Measurements from ENCODE around the gene UGP2. TPM values are rescaled to one million over a fixed set of nuclear protein-coding genes. Genes with fewer than 3 reads are reported as not detected.

The UGP2 gene
- total and polyA plus RNA-seq, 10 of the 15 experiments (the other 5 are each of a cell fraction or from before 2014, with no cell fraction given): 40.8 to 98.3 (median 76.1) TPM

DNA sequence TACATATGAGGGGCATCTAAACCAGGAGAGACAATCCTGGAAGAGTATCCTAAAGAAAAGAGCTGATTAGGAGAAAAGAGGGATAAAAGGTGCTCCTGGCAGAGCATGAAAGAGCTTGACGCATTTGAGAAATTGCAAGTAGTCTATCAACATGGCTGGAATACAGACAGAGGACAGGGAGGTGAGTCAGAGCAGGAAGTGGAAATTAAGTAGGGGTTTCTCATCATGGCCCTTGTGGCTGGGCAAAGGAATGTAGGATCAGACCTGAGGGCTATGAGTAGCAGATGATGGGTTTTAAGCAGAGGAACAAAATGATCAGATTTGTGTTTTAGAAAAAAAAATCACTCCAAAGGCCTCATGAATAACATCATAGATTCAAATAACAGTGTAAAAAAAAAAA is 49.2 kb upstream of the UGP2 start (continued):
- TF ChIP-seq SP1 (IDR thresholded peaks at IDR 0.05; ENCODE audit: low read depth, low read length): no peak
- no peak for TF ChIP-seq YY1 (IDR thresholded peaks at IDR 0.05; ENCODE audit: low read depth, low read length)
- no peak for TF ChIP-seq HCFC1 (IDR thresholded peaks at IDR 0.05; ENCODE audit: low read length)
- no peak for TF ChIP-seq CREB1 (IDR thresholded peaks at IDR 0.05; ENCODE audit: low read depth)
- TF ChIP-seq SUPT20H (IDR thresholded peaks at IDR 0.05; ENCODE audit: borderline replicate concordance, control insufficient read depth, low read depth, low read length): no peak
- TF ChIP-seq, protein P1, sequence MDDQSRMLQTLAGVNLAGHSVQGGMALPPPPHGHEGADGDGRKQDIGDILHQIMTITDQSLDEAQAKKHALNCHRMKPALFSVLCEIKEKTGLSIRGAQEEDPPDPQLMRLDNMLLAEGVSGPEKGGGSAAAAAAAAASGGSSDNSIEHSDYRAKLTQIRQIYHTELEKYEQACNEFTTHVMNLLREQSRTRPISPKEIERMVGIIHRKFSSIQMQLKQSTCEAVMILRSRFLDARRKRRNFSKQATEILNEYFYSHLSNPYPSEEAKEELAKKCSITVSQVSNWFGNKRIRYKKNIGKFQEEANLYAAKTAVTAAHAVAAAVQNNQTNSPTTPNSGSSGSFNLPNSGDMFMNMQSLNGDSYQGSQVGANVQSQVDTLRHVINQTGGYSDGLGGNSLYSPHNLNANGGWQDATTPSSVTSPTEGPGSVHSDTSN (IDR thresholded peaks at IDR 0.05; ENCODE audit: insufficient replicate concordance, low read depth, low read length): no peak
- TF ChIP-seq GABPA (IDR thresholded peaks at IDR 0.05; ENCODE audit: low read depth): no peak
- TF ChIP-seq NR2C1 (IDR thresholded peaks at IDR 0.05): no peak
- TF ChIP-seq RAD21 (IDR thresholded peaks at IDR 0.05; ENCODE audit: insufficient read depth, low read depth, low read length): no peak
- no peak for TF ChIP-seq BRCA1 (IDR thresholded peaks at IDR 0.05; ENCODE audit: low read depth, low read length)
- TF ChIP-seq RCOR1 (conservative IDR thresholded peaks at IDR 0.05; ENCODE audit: low read depth, low read length): no peak
- TF ChIP-seq, protein P2, sequence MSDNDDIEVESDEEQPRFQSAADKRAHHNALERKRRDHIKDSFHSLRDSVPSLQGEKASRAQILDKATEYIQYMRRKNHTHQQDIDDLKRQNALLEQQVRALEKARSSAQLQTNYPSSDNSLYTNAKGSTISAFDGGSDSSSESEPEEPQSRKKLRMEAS (IDR thresholded peaks at IDR 0.05; ENCODE audit: low read depth, low read length): no peak
- no peak for TF ChIP-seq TBL1XR1 (IDR thresholded peaks at IDR 0.05; ENCODE audit: low read depth, low read length)
- TF ChIP-seq ZNF274 (IDR thresholded peaks at IDR 0.05; ENCODE audit: insufficient read depth, insufficient read length): no peak
- no peak for TF ChIP-seq STAT1 (conservative IDR thresholded peaks at IDR 0.05)

DNA sequence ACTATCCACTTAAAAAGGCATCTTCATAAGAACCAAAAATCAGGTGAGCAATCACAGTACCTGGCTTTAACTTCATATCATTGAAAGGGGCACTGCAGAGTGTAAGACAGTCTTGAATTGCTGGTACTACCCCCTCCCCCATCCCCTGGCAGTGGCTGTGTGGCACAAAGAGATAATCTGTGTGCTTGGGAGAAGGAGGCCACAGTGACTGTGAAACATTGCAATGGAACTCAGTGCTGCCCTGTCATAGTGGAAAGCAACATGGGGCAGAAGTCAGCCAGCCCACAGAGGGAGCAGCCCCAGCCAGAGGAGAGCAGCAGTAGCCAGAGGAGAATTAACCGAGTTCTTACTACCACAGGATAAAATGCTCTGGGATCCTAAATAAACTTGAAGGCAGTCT is 45.3 kb upstream of the UGP2 start:
- BruUV-seq (replicated peaks): no TSS peak
- no peak overlapping the region for H2AFZ ChIP-seq (ENCODE audit: control insufficient read depth, low read depth, low read length)
- DNase-seq (ENCODE audit: low read depth, low spot score): no peak
- no peak overlapping the region for H3K4me2 ChIP-seq (ENCODE audit: control insufficient read depth, insufficient read depth)
- in situ Hi-C loops (cut with MboI) (no loop called here), intact Hi-C loops (cut with micrococcal nuclease; ENCODE audit: unreplicated experiment) (no loop called here)
- H3K4me1 ChIP-seq (ENCODE audit: control insufficient read depth, insufficient read depth, low read length): no peaks in the 10 kb centered on the region
- RAD21 ChIA-PET (ENCODE audit: unreplicated experiment): no interaction called here
- no peaks in the 10 kb centered on the region for H3K9me3 ChIP-seq (replicated peaks; ENCODE audit: control insufficient read depth, insufficient read depth, low read length)
- H3K27ac ChIP-seq (ENCODE audit: control insufficient read depth, insufficient read depth): no peak overlapping the region
- SMC1A ChIA-PET (ENCODE audit: uncharacterized antibody, unreplicated experiment): no interaction called here
- FAIRE-seq: no peak
- no peak for ATAC-seq
- 87% methylated on average over 1 of the region's 1 CpG for WGBS (ENCODE audit: insufficient coverage, insufficient replicate concordance, low lambda C conversion rate, missing lambda C conversion rate)
- H3K79me2 ChIP-seq (ENCODE audit: control insufficient read depth, insufficient read depth, low read length): no peaks in the 10 kb centered on the region
- no peak overlapping the region for H3K9ac ChIP-seq (ENCODE audit: control insufficient read depth, insufficient read depth, low read length)
- CTCF ChIA-PET: no interaction called here
- no peaks in the 10 kb centered on the region for H3K27me3 ChIP-seq (replicated peaks in 1 of 2; ENCODE audit: control insufficient read depth in 2 of 2, insufficient read depth in 2 of 2, low read length in 1 of 2)
- no peaks in the 10 kb centered on the region for H4K20me1 ChIP-seq (ENCODE audit: control insufficient read depth, insufficient read depth)
- POLR2A ChIA-PET: no interaction called here
- no peaks in the 10 kb centered on the region for H3K36me3 ChIP-seq (ENCODE audit: control insufficient read depth in 2 of 2, insufficient read depth in 2 of 2, low read length in 1 of 2)
- H3K4me3 ChIP-seq: no peak overlapping the region
- TF ChIP-seq ASH2L (IDR thresholded peaks at IDR 0.05; ENCODE audit: borderline replicate concordance, low read depth) (no peak), IRF4 (IDR thresholded peaks at IDR 0.05; ENCODE audit: low read depth, low read length) (no peak), SMAD1 (IDR thresholded peaks at IDR 0.05; ENCODE audit: low read depth, partially characterized antibody) (no peak), JUND (IDR thresholded peaks at IDR 0.05; ENCODE audit: low read depth, low read length) (no peak)
- TF ChIP-seq, protein P3, sequence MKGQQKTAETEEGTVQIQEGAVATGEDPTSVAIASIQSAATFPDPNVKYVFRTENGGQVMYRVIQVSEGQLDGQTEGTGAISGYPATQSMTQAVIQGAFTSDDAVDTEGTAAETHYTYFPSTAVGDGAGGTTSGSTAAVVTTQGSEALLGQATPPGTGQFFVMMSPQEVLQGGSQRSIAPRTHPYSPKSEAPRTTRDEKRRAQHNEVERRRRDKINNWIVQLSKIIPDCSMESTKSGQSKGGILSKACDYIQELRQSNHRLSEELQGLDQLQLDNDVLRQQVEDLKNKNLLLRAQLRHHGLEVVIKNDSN (IDR thresholded peaks at IDR 0.05; ENCODE audit: borderline replicate concordance, extremely low read length, insufficient read depth, low read depth, low read length): no peak
